Measurements from ENCODE around the gene ELL.

ELL gene

GRCh38 chr19:18504886-18505610 is 16.8 kb downstream of the ELL start:
- DNase-seq (ENCODE audit: low read depth), result no peak

GRCh38 chr19:18503971-18504885 is 17.6 kb downstream of the ELL start:
- no peak for DNase-seq (ENCODE audit: low read depth)

GRCh38 chr19:18503337-18503970 is 18.4 kb downstream of the ELL start:
- no peak for DNase-seq (ENCODE audit: low read depth)

GRCh38 chr19:18502638-18503294 is 19.1 kb downstream of the ELL start:
- no peak for DNase-seq (ENCODE audit: low read depth)

GRCh38 chr19:18502246-18502637 is 19.6 kb downstream of the ELL start:
- no peak for DNase-seq (ENCODE audit: low read depth)

GRCh38 chr19:18501832-18502231 is 20.0 kb downstream of the ELL start:
- no peak for DNase-seq (ENCODE audit: low read depth)

DNA sequence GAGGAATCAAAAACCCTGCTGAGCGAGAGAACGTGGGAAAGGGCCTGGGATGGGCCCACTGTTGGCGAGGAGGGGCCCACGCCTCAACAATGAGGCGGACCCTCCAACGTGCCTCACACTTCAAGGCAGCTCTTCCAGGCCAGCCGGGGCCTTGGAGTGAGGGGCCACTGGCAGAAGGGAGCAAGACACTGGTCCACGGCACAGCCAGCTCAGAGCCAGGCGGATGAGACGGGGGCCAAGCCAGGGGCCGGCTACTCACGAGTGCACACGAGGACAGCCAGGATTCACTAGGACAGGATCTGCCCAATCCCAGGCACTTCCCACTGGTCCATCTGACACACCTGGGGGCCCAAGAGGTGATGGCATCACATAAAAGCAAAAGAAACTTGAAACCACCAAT is 20.5 kb downstream of the ELL start:
- no peak for DNase-seq (ENCODE audit: low read depth)

- DNase-seq (ENCODE audit: low read depth), result no peak
These were observed 21.1 kb downstream of the ELL start for GRCh38 chr19:18500799-18501198.

DNA sequence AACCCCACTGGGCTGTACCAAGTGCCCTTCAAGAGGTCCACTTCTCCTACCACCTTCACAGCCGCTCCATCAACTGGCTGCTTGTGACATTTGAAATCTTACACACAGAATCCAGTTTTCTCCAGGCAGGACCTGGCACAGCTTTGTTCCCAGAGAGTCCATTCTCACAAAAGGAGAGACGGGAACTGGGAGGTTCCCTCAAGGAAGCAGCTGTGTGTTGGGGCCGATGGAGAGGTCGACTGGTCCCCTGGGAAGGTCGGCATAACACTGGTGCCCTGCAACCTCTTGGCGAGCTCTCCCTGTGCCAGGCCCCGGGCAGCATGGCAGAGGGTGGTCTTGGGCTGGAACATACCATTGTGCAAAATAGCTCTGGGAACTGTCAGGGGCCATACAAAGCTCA is 21.5 kb downstream of the ELL start:
- DNase-seq (ENCODE audit: low read depth), result no peak

- no peak for DNase-seq (ENCODE audit: low read depth)
These were observed 22.7 kb downstream of the ELL start for GRCh38 chr19:18499055-18499775.

- DNase-seq (ENCODE audit: low read depth), result no peak
These were observed 25.0 kb downstream of the ELL start for GRCh38 chr19:18496980-18497256.

GRCh38 chr19:18496167-18496979 is 25.5 kb downstream of the ELL start:
- peak; percentile 49 for DNase-seq (ENCODE audit: low read depth)

DNA sequence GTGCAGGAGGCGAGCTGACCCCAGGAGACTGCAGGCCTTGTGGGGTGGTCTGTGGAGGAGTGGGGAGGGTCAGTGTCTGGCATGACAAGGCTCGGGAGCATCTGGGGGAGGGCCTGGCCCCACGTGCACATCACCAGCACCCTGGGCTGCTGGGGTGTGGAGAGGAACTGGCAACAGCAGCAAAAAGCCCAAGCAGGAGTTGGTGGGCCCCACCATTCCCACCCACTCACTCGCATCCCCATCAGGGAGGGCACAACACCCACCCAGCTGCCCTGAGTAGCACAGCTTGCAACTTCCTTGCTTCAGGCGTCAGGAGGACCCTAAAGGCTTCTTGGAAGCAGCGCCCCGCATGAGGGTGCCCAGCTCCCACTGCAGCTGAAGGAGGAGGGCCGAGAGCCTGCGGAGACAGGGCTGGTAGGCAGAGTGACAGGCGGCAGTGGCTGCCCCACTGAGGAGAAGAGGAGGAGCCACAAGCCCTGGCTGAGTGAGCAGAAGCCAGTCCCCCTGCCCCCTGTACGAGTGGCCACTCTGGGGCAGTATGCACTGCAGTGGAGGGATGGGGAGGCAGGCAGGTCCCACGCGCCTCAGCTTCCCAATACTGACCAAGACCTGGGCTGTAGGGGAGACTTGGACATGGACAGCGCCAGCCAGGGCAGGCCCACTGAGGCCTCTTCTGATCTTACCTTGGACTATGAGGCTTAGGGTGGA is 26.5 kb downstream of the ELL start:
- DNase-seq (ENCODE audit: low read depth), result no peak

DNA sequence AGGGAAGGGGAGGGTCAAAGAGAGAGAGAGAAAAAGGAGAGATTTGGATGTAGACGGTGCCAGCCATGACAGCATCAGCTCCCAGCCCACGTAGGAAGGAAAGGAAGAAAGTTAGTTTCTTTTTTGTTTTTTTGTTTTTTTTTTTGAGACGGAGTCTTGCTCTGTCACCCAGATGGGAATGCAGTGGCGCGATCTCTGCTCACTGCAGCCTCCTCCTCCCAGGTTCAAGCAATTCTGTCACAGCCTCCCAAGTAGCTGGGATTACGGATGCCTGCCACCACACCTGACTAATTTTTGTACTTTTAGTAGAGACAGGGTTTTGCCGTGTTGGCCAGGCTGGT is 27.6 kb downstream of the ELL start:
- DNase-seq (ENCODE audit: low read depth), result no peak

GRCh38 chr19:18493440-18494266 is 28.2 kb downstream of the ELL start:
- no peak for DNase-seq (ENCODE audit: low read depth)

DNA sequence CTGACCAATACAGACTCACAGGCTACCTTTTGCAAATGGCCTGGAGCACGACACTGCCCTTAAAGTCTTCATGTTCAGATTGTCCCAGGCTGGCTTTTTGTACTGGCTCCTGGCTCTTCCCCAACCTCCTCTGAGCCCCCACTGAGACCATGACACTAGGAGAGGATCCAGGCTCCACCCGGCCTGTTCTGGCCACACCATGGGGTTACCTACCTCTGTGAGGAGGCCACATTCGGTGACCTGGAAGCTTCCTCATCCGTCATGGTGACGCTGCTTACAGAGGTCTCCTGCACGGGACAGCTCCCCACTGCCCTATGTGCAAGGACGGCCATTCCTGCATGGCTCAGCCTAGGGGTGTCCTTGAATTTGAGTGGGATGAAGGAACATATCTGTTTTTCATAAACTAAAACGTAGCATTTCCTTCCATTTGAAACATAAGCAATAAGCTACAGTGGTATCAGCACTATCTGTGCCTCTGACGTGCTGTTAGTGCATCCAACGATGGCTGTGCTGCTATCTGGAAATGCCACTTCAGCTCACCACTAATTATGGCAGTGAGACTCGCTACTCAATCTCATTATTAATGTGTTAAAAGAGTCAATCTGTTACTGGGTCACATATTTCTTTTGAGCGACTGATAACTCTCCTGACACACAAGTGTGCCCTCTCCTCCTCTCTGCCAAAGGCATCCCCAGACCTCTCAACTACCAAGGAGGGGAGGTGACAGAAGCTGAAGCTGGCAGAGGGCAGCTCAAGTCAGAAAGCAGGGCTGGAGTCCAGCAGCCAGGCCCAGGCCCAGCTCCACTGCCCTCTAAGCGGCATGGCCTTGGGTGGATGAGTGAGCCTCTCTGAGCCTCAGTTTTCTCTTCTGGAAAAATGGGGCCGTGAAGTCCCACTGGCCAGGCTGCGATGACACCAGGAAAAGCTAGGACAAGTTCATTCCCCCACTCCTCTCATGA is 29.6 kb downstream of the ELL start:
- DNase-seq (ENCODE audit: low read depth), result no peak

DNA sequence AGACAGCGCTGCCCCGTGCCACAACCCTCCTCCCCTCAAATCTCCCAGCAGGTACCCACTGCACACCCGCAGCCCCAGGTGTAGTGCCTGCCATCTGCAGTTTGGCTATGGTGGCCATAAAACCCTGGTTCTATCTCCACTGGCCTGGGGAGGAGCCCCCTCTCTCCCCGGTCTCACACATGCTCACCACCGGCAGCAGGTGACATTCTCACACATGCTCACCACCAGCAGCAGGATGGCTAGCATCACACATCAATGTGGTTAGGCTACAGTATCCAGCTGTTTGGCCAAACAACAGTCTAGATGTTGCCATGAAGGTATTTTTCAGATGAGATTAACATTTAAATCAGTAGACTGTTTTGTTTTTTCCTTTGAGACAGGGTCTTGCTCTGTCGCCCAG is 31.1 kb downstream of the ELL start:
- no peak for DNase-seq (ENCODE audit: low read depth)

DNA sequence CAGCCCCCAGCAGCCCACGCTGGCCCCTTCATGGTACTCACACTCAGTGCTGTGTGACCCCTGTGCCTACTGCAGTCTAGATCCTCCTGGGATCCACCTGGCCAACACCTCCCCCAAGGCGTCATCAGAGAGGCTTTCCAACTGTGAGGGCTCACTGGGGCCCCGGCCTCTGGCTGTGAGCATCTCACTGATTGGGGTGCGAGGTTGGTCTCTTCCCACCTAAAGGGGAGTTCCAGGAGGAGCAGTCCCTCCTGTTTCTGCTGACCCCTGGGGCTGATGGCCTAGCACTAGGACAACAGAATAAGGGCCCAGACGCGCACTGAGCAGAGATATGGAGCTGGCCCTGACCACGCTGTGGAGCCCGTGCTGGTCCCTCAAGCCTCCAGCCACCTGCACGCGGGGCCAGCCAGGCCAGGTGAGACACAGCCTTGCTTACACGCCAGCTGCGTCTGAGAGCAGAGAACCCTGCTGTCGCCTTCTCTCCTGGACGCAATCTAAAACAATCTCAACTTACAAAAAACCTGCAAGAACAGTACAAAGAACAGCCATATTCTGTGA is 32.2 kb downstream of the ELL start:
- DNase-seq (ENCODE audit: low read depth), result no peak
